Hematopoietic multipotent progenitor cell treated with erythropoietin and hydrocortisone succinate and interleukin-3 and kit ligand, for 4 days (in vitro differentiated cells): ENCODE results near the gene IRF8.
"Not testable (repeated sequence)": the region's sequence is repeated elsewhere in the genome, so short reads cannot be mapped to it uniquely, and the experiment has no call there.

ENCODE experiments used
- DNase-seq: peaks from one replicate; pipeline ENCODE4 v3.0.0-alpha.2; 2015

The IRF8 gene

GRCh38 chr16:85898521-85899442 lies at the start of gene IRF8:
Gene IRF8, plus strand, starts transcription at chr16:85899162. Its CDS starts 3,854 bp downstream, at chr16:85903016.
- DNase-seq: peak; percentile 23

GRCh38 chr16:85849388-85849787 lies 49.6 kb upstream of the IRF8 start:
- no peak for DNase-seq

- DNase-seq: no peak
These were observed 48.5 kb upstream of the IRF8 start for GRCh38 chr16:85850344-85850880.

- DNase-seq: no peak
These were observed 47.8 kb upstream of the IRF8 start for GRCh38 chr16:85851034-85851785.

- DNase-seq: peak; percentile 43
These were observed 45.1 kb upstream of the IRF8 start for GRCh38 chr16:85853547-85854545.

GRCh38 chr16:85854935-85855334 lies 44.0 kb upstream of the IRF8 start:
- no peak for DNase-seq

- no peak for DNase-seq
These were observed 42.9 kb upstream of the IRF8 start for GRCh38 chr16:85856079-85856478.

GRCh38 chr16:85856585-85856984 lies 42.4 kb upstream of the IRF8 start:
- no peak for DNase-seq

- DNase-seq: no peak
These were observed 41.6 kb upstream of the IRF8 start for GRCh38 chr16:85857406-85857805.

- not testable (repeated sequence) for DNase-seq
These were observed 40.4 kb upstream of the IRF8 start for GRCh38 chr16:85858571-85858970.

GRCh38 chr16:85858984-85859817 lies 39.8 kb upstream of the IRF8 start:
- DNase-seq: no peak

- DNase-seq: no peak
These were observed 39.2 kb upstream of the IRF8 start for GRCh38 chr16:85859818-85860125.

GRCh38 chr16:85860413-85861094 lies 38.4 kb upstream of the IRF8 start:
- no peak for DNase-seq

- no peak for DNase-seq
These were observed 37.7 kb upstream of the IRF8 start for GRCh38 chr16:85861095-85861825.

GRCh38 chr16:85862476-85863383 lies 36.2 kb upstream of the IRF8 start:
- DNase-seq: no peak

GRCh38 chr16:85863384-85863774 lies 35.6 kb upstream of the IRF8 start:
- no peak for DNase-seq

GRCh38 chr16:85864965-85865364 lies 34.0 kb upstream of the IRF8 start:
- no peak for DNase-seq

- DNase-seq: no peak
These were observed 31.8 kb upstream of the IRF8 start for GRCh38 chr16:85867189-85867588.

GRCh38 chr16:85868495-85868894 lies 30.5 kb upstream of the IRF8 start:
- DNase-seq: no peak
